Endothelial cell of hepatic sinusoid (primary cell): ENCODE data around the gene SCGB3A1.

Source experiments
- in situ Hi-C: cut with HindIII; loops from 2 replicates; pipeline ENCODE4 v1.10.0; 2017; ENCODE audit warnings: low sequenced_read_pairs

The SCGB3A1 gene

GRCh38 chr5:180625791-180626660, 34.7 kb upstream of the SCGB3A1 start:
- in situ Hi-C loops = no loop called here

GRCh38 chr5:180625125-180625790, 34.0 kb upstream of the SCGB3A1 start:
- in situ Hi-C loops = no loop called here

- in situ Hi-C loops = loop anchor here (5.0 kb wide), 1 partner anchor 77 kb away; no protein-coding TSS in a partner anchor
Measured at GRCh38 chr5:180624587-180624986, 33.3 kb upstream of the SCGB3A1 start.

GRCh38 chr5:180623844-180624243, 32.5 kb upstream of the SCGB3A1 start:
- in situ Hi-C loops = loop anchor here (5.0 kb wide), 1 partner anchor 77 kb away; no protein-coding TSS in a partner anchor

GRCh38 chr5:180623411-180623834, 32.1 kb upstream of the SCGB3A1 start:
- in situ Hi-C loops = loop anchor here (5.0 kb wide), 1 partner anchor 76 kb away; no protein-coding TSS in a partner anchor

- in situ Hi-C loops = loop anchor here (5.0 kb wide), 1 partner anchor 76 kb away; no protein-coding TSS in a partner anchor
Measured at GRCh38 chr5:180622910-180623309, 31.6 kb upstream of the SCGB3A1 start.

GRCh38 chr5:180621311-180621710, 30.0 kb upstream of the SCGB3A1 start:
- in situ Hi-C loops = loop anchor here (5.0 kb wide), 1 partner anchor 74 kb away; no protein-coding TSS in a partner anchor

GRCh38 chr5:180620014-180620413, 28.7 kb upstream of the SCGB3A1 start:
- in situ Hi-C loops = loop anchor here (5.0 kb wide), 1 partner anchor 73 kb away; no protein-coding TSS in a partner anchor

GRCh38 chr5:180619563-180619915, 28.2 kb upstream of the SCGB3A1 start:
- in situ Hi-C loops = no loop called here

GRCh38 chr5:180618829-180619562, 27.7 kb upstream of the SCGB3A1 start:
- in situ Hi-C loops = no loop called here

- in situ Hi-C loops = no loop called here
Measured at GRCh38 chr5:180618487-180618828, 27.2 kb upstream of the SCGB3A1 start.

GRCh38 chr5:180613814-180614188, 22.5 kb upstream of the SCGB3A1 start:
- in situ Hi-C loops = no loop called here

- in situ Hi-C loops = no loop called here
Measured at GRCh38 chr5:180613188-180613813, 22.0 kb upstream of the SCGB3A1 start.

GRCh38 chr5:180612683-180613082, 21.4 kb upstream of the SCGB3A1 start:
- in situ Hi-C loops = no loop called here

GRCh38 chr5:180611140-180611850, 20.0 kb upstream of the SCGB3A1 start:
- in situ Hi-C loops = no loop called here

GRCh38 chr5:180609817-180610550, 18.7 kb upstream of the SCGB3A1 start:
- in situ Hi-C loops = no loop called here

- in situ Hi-C loops = no loop called here
Measured at GRCh38 chr5:180609386-180609785, 18.1 kb upstream of the SCGB3A1 start.

- in situ Hi-C loops = no loop called here
Measured at GRCh38 chr5:180608572-180609310, 17.4 kb upstream of the SCGB3A1 start.
